GM20431 (cell line): ENCODE measurements around the gene RNF144A.

Experiments
- in situ Hi-C: fragments of 300-500 bp; cut with MseI, MboI; formaldehyde crosslinking; loops from one replicate; pipeline ENCODE4 v1.15.0; 2020; ENCODE audit warnings: low sequenced_read_pairs; ENCODE audit not compliant: unreplicated experiment

RNF144A gene

DNA sequence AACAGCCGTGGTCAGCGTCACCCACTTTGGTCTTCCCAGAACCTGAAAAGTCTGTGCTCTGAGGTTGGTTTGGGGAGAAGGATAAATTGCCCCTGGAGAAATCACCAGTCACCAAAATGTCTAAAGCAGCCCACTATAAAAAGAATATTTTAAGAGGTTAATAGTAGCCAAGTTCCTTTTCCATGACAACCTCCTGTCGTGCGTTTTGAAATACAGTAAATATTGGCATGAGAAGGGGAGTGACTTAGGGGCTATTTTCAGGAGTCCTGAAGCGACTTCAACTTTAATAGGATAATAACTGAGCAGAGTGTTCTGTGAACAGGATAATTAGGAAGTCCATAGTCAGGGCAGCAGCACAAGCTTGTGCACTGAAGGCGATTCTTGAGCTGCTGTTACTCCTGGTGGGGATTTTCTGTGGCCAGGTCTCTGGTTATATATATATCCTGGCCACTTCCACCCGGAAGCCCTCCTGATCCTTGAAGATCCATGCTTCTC lies 49.3 kb downstream of the RNF144A start:
- in situ Hi-C loops: no loop called here

DNA sequence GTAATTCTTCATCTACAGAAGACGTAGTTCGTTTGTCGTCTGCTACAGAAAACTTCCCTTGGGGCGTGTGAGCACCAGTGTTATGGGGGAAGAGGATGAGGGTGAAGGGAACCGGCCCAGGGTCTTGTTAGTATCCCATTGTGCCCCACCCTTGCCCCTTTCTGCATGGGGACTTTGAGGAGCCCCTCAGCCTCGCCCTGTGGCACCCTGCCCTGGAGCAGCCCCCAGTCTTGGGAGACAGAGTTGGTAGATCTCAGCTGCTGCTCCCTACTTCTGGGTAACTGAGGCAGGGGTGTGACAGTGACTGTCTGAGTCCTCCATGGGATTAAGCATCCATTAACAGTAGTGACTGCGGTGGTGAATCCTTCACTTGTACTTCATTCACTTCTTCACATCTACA lies 50.1 kb downstream of the RNF144A start:
- in situ Hi-C loops: no loop called here

DNA sequence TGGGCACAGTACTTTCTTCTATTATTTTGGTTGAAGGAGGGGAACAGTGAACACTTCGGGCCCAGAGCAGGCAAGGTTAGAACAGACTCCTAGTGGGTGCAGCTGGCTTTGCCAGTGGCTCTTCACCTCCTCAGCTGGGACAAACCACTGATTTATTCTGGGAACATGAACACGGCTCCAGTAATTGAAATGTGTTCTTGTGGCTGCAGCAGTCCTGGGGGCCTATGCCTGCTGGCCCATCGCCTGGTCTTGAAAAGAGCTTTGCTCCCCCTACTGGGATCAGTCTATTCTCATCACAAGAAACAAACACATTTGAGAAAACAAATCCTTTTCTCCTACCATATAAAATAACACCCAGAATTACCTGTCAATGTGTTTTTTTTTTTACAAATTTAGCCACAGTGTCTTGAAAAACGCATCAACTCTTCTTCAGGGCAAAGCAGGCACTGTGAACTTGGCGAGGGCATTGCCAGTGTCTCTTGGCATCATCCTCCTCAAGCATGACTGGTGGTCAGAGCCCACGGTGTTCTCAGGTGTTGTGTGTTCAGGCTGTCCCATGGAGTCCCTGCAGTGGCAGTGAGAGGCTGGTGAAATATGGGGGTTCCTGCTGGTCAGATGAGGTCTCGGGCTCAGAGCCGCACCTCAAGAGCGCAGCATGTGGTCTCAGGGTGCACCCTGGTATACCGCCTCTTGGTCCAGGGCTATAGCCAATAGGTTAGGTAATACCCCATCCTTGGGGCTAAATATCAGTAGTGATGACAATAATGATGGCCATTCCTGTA lies 51.3 kb downstream of the RNF144A start:
- in situ Hi-C loops: no loop called here

DNA sequence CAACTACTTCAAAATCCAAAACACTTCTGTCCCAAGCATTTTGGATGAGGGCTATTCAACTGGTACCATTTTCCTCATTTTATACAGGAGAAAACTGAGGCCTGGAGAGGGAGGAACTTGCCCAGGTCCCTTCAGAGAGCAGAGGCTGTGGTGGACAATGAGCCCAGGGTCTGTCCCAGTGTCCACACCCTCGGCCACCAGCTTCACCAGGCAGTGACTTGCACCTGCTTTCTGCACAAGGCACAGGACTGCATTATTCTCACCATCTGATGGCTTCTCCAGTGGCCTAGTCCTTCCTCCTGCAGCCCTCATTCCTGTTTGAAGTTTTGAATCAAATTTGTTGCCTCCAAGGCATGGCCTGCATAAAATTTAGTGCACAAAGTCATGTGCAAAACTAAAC lies 53.3 kb downstream of the RNF144A start:
- in situ Hi-C loops: no loop called here

DNA sequence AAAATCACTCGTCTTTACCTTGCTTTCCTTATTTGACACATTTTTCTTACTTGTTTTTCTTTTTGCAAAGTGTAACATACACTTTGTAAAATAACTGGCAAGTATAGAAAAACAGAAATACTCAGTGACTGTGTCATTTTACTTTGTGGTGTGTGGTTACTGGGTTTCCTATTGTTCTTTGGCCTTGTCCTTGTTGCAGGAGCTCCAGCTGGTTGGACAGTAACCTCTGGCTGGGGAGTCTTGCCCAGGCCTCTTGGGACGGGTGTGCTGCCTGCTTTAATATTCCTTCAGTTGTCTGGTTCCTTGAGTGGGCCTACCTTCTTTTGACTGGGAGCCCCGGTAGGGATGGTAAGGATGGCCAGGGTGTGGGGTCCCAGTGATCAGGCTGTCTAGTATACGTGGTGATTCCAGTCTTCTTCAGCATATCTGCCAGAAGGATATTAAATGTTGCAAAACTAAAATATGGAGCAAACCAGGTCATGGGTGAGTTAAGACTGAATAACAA lies 53.8 kb downstream of the RNF144A start:
- in situ Hi-C loops: no loop called here

DNA sequence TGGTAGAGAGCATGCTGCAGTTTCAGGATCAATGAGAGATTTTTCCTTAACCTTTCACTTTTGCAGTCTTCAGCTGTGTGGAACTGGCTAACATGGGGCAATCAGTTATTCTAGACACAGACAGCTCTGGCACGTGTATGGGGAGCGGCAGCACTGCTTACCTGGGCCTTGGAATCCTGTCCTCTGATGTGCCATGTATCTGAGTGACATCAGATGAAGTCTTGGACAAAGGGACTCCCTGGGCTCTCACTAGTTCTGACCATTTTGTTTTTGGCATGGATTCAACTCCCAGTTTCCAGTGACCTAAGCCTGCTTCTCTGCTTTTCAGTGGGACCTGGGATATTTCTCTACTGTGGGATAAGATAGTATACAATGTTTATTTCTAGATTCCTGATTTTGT lies 54.3 kb downstream of the RNF144A start:
- in situ Hi-C loops: no loop called here

DNA sequence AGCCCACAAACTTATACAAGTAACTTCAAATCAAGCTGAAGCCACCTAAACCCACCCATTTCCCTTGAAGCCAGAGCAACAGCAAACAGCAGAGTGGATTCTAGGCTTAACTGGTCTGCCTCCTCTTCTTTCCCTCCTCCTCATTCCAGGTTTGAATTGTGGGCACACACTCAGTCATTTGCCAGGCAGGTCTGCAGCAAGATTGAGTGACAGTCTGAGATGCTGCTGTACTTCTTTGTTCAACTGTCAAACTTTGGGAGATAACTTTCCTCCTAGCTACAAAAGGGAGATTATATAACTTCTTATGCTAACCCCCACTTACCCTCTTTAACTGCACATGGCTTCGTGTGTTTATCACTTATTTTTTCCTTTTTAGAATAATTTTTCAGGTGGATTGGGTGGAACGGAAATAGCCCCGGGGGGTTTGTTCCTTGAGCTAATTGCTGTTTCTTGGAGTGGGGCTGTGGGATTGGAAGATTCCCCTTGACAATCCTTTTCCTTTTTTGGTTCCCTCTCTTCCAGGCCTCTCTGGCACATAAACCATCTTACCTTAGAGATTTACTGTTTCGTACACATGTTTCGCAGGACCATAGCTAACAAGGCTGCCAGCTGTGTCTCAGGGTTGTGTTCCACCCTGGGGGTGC lies 55.0 kb downstream of the RNF144A start:
- in situ Hi-C loops: no loop called here

DNA sequence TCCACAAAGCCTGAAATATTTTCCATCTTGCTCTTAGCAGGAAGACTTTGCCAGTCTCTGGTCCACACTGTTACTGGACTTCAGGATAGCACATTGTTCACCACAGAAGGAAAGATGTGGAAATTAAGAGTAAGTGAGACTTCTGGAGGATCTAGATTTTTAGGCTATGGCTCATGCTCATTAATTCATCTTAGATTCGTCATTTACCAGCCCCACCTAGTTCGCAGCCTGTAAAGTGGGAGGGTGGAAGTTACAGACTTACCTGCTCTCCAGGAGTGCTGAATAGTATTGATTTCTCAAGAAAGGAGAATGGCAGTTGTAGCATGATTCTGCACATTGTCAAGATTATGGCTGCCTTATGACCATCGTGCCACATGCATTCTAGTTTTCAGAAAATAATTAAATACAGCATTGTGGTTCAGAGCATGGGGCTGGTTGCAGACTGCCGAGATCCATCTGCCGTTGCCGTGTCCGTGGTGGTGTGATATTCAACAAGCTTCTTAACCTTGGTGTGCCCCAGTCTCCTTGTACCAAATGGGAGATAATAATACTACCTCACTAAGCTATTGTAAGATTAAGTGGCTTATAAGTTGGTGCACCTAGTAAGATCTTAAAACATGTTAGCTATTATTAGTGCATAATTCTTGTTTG lies 56.8 kb downstream of the RNF144A start:
- in situ Hi-C loops: no loop called here

DNA sequence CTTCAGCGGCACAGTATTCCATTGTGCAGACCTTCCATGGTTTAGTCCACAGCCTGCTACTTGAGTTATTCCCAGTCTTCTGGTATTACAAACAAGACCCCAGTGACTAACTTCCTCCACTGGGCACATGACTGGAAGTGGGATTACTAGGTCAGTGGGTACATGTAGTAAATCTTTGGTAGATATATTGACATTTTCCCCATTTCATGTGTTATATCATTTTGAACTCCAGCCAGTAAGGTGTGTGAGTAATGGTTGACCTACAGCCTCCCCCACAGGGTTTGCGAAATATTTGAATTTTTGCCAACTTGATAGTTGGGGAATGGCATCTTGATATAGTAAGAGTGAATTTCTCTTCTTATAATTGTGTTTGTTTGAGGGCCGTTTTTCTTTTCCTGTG lies 58.8 kb downstream of the RNF144A start:
- in situ Hi-C loops: no loop called here

DNA sequence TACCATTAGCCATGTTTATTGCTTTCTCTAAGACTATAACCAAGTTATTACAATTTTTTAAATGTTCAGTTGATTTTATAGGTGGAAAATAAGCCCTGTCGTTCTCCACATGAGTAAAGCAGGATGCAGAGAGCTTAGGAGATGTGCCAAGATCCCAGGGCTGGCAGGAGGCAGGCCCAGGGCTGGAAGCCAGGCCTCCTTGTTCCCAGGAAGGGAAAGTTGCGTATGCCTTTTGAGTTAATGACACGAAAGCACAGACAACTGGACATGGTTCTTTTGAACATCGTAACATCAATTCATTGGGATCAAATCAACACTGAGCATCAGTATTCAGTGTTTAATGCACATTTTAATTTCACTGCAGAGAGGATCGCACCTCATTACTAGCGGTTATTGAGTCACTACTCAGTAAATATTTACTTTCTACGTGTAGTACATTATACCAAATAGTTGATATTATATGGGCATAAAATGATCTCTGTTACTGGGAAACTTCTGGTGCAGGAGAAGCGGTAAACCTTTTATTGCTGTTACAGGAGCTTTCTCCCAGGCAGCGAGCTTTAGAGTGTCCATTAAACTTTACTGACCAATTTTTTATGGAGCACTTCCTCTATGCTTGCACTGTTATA lies 60.0 kb downstream of the RNF144A start:
- in situ Hi-C loops: no loop called here

DNA sequence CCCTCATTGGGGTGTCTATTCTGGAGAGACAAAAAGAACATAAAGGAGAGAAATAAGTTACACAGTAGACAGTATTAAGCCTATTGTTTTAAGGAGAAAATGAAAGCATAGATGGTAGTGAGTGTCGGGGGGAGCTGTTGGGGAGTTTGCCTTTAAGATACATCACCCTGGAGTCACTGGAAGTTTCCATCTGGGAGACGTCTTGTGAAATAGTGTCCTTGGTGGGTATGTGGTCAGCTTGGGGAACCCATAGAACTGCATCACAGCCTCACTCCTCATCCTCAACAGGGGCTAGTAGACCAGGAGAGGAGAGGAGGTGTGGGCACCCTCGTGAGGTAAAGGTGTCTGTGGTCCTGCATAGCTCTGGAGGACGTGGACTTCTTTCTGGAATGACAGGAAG lies 60.6 kb downstream of the RNF144A start:
- in situ Hi-C loops: no loop called here

DNA sequence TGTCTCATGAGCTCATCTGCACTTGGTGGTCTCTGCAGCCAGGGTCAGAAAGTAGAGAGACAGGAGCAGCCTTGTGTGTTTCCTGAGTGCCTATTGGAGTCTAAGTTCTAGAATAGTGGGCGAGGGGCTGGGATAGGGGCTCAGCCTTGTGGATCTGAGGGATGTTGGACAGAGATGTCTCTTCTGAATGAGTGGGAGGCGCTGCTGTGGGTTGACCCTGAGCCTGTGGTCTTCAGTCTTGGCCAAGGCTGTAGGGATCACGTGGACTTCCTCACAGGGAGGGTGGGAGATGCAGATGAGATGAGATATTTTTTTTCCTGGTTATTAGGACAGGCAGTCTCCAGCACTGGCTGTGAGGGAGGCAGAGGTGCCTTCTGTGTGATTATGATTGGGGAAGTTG lies 61.8 kb downstream of the RNF144A start:
- in situ Hi-C loops: no loop called here

DNA sequence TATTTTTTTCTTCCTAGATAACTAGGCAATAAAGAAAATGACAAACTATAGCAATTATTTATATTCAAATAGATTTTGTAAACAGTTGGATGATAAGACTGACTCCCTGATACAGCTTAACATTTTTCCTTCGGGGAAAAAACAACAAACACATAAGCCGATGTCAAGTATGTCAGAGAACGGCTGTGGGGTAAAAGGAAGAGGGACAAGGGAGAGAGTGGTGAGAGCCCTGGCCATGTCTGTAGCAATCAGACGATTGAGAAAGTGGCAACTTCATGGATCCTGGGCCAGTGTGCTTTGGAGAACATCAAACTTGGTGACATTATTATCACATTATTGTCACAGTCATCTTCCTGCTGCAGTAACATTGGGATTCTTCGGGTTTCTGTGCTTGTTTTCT lies 65.2 kb downstream of the RNF144A start:
- in situ Hi-C loops: no loop called here

DNA sequence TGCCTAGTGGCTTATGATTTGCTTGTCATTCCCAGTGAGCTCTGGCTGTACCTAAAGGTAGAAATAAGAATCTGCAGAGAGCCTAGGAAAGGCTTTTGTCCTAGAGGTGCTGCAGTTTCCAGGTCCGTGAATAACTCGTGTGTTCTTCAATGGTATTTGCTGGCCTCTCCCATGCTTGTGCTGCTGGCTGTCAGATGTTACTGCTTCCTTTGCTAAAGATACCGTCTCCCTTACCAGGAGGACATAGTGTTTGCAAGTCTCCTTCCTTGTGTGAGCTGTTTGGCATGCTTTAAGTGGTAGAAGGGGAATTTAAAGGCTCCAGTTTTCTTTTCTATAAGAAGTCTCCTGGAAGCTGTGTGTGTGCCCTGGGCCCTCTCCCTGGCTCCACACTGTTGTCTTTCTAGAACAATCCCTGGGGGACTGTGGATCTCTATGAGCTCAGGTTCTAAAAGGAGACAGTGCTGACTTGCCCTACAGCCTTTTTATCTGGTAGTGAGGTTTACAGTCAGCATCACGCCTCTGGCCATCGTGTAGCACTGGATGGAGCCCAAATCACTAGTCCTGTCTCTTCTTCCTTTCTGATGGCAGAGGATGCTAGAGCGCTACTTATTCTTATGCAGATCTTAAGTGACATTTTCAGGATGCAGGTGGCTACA lies 65.8 kb downstream of the RNF144A start:
- in situ Hi-C loops: no loop called here

DNA sequence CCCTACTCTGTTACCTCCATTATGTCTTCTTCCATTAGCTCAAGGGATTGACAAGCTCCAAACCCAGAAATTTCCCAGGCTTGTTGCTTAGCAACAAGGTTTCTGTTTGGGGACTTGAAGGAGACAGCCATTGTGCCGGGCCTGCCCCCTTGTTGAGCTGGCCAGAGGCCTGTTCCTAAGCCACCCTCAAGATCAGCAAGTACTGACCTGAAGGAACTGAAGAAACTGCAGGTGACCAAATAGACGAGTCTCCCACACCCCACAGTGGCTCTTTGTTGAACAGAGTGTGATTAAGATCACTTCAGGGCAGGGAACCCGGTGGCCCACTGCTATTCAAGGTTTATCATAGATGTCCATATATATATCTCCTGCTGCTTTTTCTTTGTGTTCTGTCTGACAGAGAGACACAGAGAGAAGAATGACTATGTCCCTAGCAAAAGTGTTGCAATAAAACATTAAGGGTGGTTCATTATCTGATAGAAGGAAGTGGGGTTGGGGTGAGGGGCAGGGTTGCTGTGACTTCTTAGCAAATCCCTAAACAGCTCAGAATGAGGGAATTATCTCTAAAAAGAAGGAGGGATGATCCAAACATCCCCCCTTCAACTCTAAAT lies 69.2 kb downstream of the RNF144A start:
- in situ Hi-C loops: no loop called here

DNA sequence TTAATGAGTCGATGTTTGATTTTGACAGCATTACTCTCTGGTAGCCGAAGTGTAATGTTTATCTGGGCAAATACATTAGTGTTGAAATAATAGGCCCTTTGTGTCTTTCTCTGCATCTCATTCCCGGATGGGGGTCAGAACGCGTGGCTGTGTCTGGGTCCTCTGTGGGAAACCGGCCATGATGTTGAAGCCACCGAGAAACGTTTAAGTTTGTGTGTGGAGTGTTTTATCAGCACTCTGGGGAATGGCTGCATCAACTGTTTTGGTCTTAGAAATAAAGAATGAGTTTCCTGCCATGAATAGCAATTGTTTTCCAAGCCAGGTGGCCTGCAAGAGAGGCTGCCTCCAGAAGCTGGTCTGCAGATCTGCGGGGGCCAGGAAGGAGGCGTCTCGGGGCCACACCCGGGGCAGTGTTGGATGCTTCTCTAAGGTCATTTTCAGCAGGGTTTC lies 69.7 kb downstream of the RNF144A start:
- in situ Hi-C loops: no loop called here

DNA sequence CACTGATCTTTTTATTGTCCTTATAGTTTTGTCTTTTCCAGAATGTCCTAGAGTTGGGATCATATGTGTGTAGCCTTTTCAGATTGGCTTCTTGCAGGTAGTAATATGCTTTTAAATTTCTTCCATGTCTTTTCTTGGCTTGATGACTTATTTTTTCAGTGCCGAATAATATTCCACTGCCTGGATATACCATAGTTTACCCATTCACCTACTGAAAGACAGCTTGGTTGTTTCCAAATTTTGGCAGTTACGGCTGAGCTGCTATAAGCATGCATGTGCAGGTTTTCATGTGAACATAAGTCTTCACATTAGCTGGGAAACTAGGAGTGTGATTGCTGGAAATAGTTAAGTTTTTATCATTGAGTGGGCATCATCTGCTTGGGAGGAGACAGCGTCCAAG lies 73.7 kb downstream of the RNF144A start:
- in situ Hi-C loops: no loop called here

DNA sequence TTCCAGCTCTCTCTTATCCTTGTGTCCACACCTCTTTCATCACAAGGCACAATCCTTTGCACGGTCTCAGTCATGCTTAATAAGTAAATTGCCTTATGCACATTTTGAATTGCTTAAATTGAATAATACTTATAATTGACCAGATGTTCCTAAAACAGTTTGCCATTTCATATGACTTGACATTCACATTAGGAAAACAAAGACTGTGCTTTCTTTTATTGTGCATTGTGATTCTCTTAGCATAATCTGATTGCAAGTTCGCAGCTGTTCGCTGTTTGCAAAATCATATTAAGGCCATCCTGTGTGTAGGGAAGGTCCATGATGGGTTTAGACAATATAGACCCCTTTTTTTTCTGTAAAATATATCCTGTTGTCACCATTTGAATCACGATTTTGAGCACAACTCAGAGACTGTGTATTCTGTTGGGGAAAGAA lies 75.6 kb downstream of the RNF144A start:
- in situ Hi-C loops: no loop called here

DNA sequence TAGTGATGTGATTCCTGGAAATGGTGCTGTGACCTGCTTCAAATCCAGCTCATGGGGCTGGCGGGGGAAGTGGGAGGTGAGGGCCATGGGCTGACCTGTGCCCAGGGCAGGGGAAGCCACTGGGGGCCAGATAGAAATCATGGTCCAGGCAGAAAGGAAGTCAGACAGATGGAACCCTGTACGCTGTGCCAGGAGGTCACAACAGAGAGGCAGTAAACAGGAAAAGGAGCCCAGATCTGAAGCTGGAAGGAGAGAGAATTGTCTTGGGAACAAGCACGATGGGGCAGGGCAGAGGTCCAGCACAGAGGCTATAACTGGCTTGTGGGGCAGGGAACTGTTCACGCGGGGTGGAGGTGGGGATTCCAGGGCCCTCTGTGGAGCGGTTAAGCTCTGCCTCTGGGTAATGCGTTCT lies 76.0 kb downstream of the RNF144A start:
- in situ Hi-C loops: no loop called here

DNA sequence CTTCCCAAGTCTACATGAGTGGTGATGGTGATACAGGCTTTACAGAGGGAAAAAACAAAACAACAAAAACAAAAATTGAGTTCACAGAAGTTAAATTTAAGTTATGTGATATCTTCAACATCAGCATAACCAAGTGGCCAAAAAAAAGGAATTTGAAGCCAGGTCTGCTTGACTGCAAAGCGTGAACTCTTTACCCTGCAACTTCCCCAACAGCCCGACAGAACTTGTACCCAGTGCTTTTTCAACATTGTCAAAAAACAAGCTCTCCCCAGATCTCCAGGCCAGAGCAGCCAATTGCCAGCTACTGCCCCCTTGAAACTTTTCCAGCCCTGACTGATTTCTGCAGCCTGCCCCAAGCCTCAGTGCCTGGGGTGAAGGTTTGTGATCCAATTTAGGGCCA lies 76.7 kb downstream of the RNF144A start:
- in situ Hi-C loops: no loop called here
